Duodenal mucosa (tissue), 2 donors: Measurements from ENCODE around the gene ELFN2.

ENCODE experiments used
- H3K27ac ChIP-seq: one replicate; pipeline ENCODE4 v1.7.0; 2013; ENCODE audit warnings: low read depth, low read length
- H3K27me3 ChIP-seq, 2 donors: one replicate each; pipeline ENCODE4 v1.7.0; 2013; ENCODE audit warnings: low read length in 2 of 2, control low read depth in 1 of 2; ENCODE audit not compliant: insufficient read depth in 2 of 2, control insufficient read depth in 1 of 2
- H3K36me3 ChIP-seq, 2 donors: one replicate each; pipeline ENCODE4 v1.7.0; 2013; ENCODE audit warnings: low read length in 2 of 2, control low read depth in 1 of 2; ENCODE audit not compliant: insufficient read depth in 2 of 2, control insufficient read depth in 1 of 2
- H3K4me1 ChIP-seq, 2 donors: one replicate each; pipeline ENCODE4 v1.7.0; 2013; ENCODE audit warnings: low read length in 2 of 2, control low read depth in 1 of 2; ENCODE audit not compliant: insufficient read depth in 2 of 2, control insufficient read depth in 1 of 2
- H3K4me3 ChIP-seq, 2 donors: one replicate each; pipeline ENCODE4 v1.7.0; 2013; ENCODE audit warnings: low read length in 2 of 2, low read depth in 1 of 2
- H3K9ac ChIP-seq, 2 donors: one replicate each; pipeline ENCODE4 v1.7.0; 2013; ENCODE audit warnings: low read length in 2 of 2, low read depth in 1 of 2
- H3K9me3 ChIP-seq, 2 donors: one replicate each; pipeline ENCODE4 v1.7.0; 2013; ENCODE audit warnings: low read length in 2 of 2, control low read depth in 1 of 2; ENCODE audit not compliant: control insufficient read depth in 1 of 2

ELFN2 gene

GRCh38 chr22:37343863-37344734, 83.2 kb downstream of the ELFN2 start:
- no peaks in the 10 kb centered on the region for H3K36me3 ChIP-seq
- peaks cover 13 to 14% of the 10 kb centered on the region in 2 donors for H3K4me1 ChIP-seq
- no peak overlapping the region for H3K27ac ChIP-seq
- H3K4me3 ChIP-seq, result no peak overlapping the region
- H3K9me3 ChIP-seq, result no peaks in the 10 kb centered on the region
- no peak overlapping the region for H3K9ac ChIP-seq
- no peaks in the 10 kb centered on the region for H3K27me3 ChIP-seq

GRCh38 chr22:37343348-37343747, 83.9 kb downstream of the ELFN2 start:
- H3K27me3 ChIP-seq, result no peaks in the 10 kb centered on the region
- no peaks in the 10 kb centered on the region for H3K36me3 ChIP-seq
- no peak overlapping the region for H3K27ac ChIP-seq
- no peak overlapping the region for H3K4me3 ChIP-seq
- peaks cover 20% of the 10 kb centered on the region in 2 donors for H3K4me1 ChIP-seq
- no peaks in the 10 kb centered on the region for H3K9me3 ChIP-seq
- no peak overlapping the region for H3K9ac ChIP-seq

- Histone ChIP-seq H3K27ac (no peak overlapping the region), H3K36me3 (no peaks in the 10 kb centered on the region), H3K4me3 (no peak overlapping the region), H3K27me3 (no peaks in the 10 kb centered on the region), H3K4me1 (peaks cover 30 to 32% of the 10 kb centered on the region in 2 donors), H3K9ac (no peak overlapping the region), H3K9me3 (no peaks in the 10 kb centered on the region)
These were observed 85.2 kb downstream of the ELFN2 start for GRCh38 chr22:37342065-37342464.

GRCh38 chr22:37340331-37341262, 86.7 kb downstream of the ELFN2 start:
- no peak overlapping the region for H3K9ac ChIP-seq

GRCh38 chr22:37338539-37339246, 88.6 kb downstream of the ELFN2 start:
- no peak overlapping the region for H3K9ac ChIP-seq
- peaks cover 28 to 37% of the 10 kb centered on the region in 2 donors for H3K4me1 ChIP-seq
- peaks cover 16 to 22% of the 10 kb centered on the region in 2 donors for H3K27me3 ChIP-seq

More at GRCh38 chr22:37340331-37341262, 86.7 kb downstream of the ELFN2 start:
- H3K36me3 ChIP-seq, result no peaks in the 10 kb centered on the region
- peaks cover 28 to 30% of the 10 kb centered on the region in 2 donors for H3K4me1 ChIP-seq
- H3K4me3 ChIP-seq, result no peak overlapping the region
- H3K27me3 ChIP-seq, result peaks cover 0 to 3% of the 10 kb centered on the region in 2 donors
- H3K9me3 ChIP-seq, result no peaks in the 10 kb centered on the region
- no peak overlapping the region for H3K27ac ChIP-seq

GRCh38 chr22:37337204-37337943, 89.9 kb downstream of the ELFN2 start:
- Histone ChIP-seq H3K4me3 (peak overlapping the region in 1 of 2 donors; percentile 28), H3K36me3 (no peaks in the 10 kb centered on the region), H3K4me1 (peaks cover 33 to 39% of the 10 kb centered on the region in 2 donors), H3K9me3 (no peaks in the 10 kb centered on the region), H3K9ac (no peak overlapping the region), H3K27me3 (peaks cover 26 to 29% of the 10 kb centered on the region in 2 donors), H3K27ac (no peak overlapping the region)

More at GRCh38 chr22:37338539-37339246, 88.6 kb downstream of the ELFN2 start:
- H3K27ac ChIP-seq, result no peak overlapping the region
- H3K36me3 ChIP-seq, result no peaks in the 10 kb centered on the region
- H3K4me3 ChIP-seq, result no peak overlapping the region
- H3K9me3 ChIP-seq, result no peaks in the 10 kb centered on the region

- Histone ChIP-seq H3K4me3 (peak overlapping the region in 1 of 2 donors; percentile 28), H3K27me3 (peaks cover 28 to 34% of the 10 kb centered on the region in 2 donors), H3K9ac (peak overlapping the region in 1 of 2 donors; percentile 47)
These were observed 90.7 kb downstream of the ELFN2 start for GRCh38 chr22:37336579-37336978.

GRCh38 chr22:37335806-37336199, 91.5 kb downstream of the ELFN2 start:
- Histone ChIP-seq H3K36me3 (no peaks in the 10 kb centered on the region), H3K4me1 (peaks cover 46 to 51% of the 10 kb centered on the region in 2 donors), H3K4me3 (no peak overlapping the region), H3K9me3 (no peaks in the 10 kb centered on the region), H3K27me3 (peaks cover 28 to 34% of the 10 kb centered on the region in 2 donors), H3K27ac (no peak overlapping the region), H3K9ac (no peak overlapping the region)

More at GRCh38 chr22:37336579-37336978, 90.7 kb downstream of the ELFN2 start:
- Histone ChIP-seq H3K27ac (no peak overlapping the region), H3K4me1 (peaks cover 38 to 47% of the 10 kb centered on the region in 2 donors), H3K9me3 (no peaks in the 10 kb centered on the region), H3K36me3 (no peaks in the 10 kb centered on the region)
